HepG2 (cell line): ENCODE measurements around the gene AP2B1. TPM values are rescaled to one million over a fixed set of nuclear protein-coding genes. Genes with fewer than 3 reads are reported as not detected.

Experiments used
- ARID5B ChIP-seq: IDR thresholded peaks from 2 replicates; pipeline ENCODE4 v1.4.0; 2020; ENCODE audit warnings: mild to moderate bottlenecking, missing genetic modification reagents
- GTF3A ChIP-seq: sonication (generic); formaldehyde crosslinking; conservative IDR thresholded peaks from 2 replicates; pipeline ENCODE4 v1.4.0; 2020; ENCODE audit warnings: mild to moderate bottlenecking, missing genetic modification reagents
- HNRNPH1 ChIP-seq: fragments of 200-400 bp; formaldehyde crosslinking; optimal IDR thresholded peaks from 2 replicates; pipeline ENCODE3; 2017; ENCODE audit warnings: mild to moderate bottlenecking, low read depth, low read length
- MAFF ChIP-seq: IDR thresholded peaks from 2 replicates; pipeline ENCODE4 v1.6.1; 2011; ENCODE audit warnings: low read depth, low read length, improper control_type of control experiment
- MAFG ChIP-seq: sonication (generic); formaldehyde crosslinking; IDR thresholded peaks from 2 replicates; pipeline ENCODE4 v1.5.1; 2020; ENCODE audit warnings: mild to moderate bottlenecking, missing genetic modification reagents
- MBD4 ChIP-seq: IDR thresholded peaks from 2 replicates; pipeline ENCODE4 v1.6.1; 2012; ENCODE audit warnings: low read length, inconsistent platforms, borderline replicate concordance
- PATZ1 ChIP-seq: sonication (generic); formaldehyde crosslinking; IDR thresholded peaks from 2 replicates; pipeline ENCODE4 v1.4.0; 2020; ENCODE audit warnings: missing genetic modification reagents
- RAD21 ChIP-seq: fragments of 450-650 bp; formaldehyde crosslinking; IDR thresholded peaks from 2 replicates; pipeline ENCODE4 v1.5.0; 2020; ENCODE audit warnings: mild to moderate bottlenecking
- SMC3 ChIP-seq: IDR thresholded peaks from 2 replicates; pipeline ENCODE4 v1.6.1; 2011; ENCODE audit warnings: low read length, improper control_type of control experiment
- STAG1 ChIP-seq: sonication (generic); formaldehyde crosslinking; IDR thresholded peaks from 2 replicates; pipeline ENCODE4 v1.4.0; 2020; ENCODE audit warnings: missing genetic modification reagents
- TBX3 ChIP-seq: fragments of 450-650 bp; IDR thresholded peaks from 2 replicates; pipeline ENCODE4 v1.6.1; 2017; ENCODE audit warnings: antibody characterized with exemption, mild to moderate bottlenecking, inconsistent platforms, borderline replicate concordance
- TEAD3 ChIP-seq: optimal IDR thresholded peaks from 2 replicates; pipeline ENCODE3; 2016; ENCODE audit warnings: borderline replicate concordance
- ZNF230 ChIP-seq: sonication (generic); formaldehyde crosslinking; IDR thresholded peaks from 2 replicates; pipeline ENCODE4 v1.4.0; 2020; ENCODE audit warnings: mild to moderate bottlenecking, missing genetic modification reagents
- polyA plus RNA-seq, 8 experiments: library from polyadenylated mRNA; depleted of rRNA in 3 of 8; stranded (reverse) in 7 of 8; unstranded in 1 of 8; fragments of >200 nt; fragmentation: Illumina TruSeq in 4 of 8; extraction: Trizol in 4 of 8; gene quantifications; 2 replicates each; pipeline versions ENCODE4 v1.2.1 to v1.2.3, GENCODE V29; 2011 to 2016; ENCODE audit warnings: low read depth in 4 of 8, missing spikeins in 1 of 8, mixed read lengths in 1 of 8; ENCODE audit not compliant: insufficient read depth in 1 of 8
- total RNA-seq, 5 experiments: library from RNA; depleted of rRNA; stranded (reverse); fragments of >200 nt; fragmentation: Illumina TruSeq; extraction: Trizol; gene quantifications; 2 replicates each; pipeline ENCODE4 v1.2.3, GENCODE V29; 2016; ENCODE audit warnings: low read depth in 1 of 5

Gene AP2B1
- total and polyA plus RNA-seq, 2 of the 13 experiments (the other 11 are each of a cell fraction or from before 2014, with no cell fraction given): 23.8 to 71.3 TPM

GRCh38 chr17:35747540-35748017 lies 160.5 kb downstream of the AP2B1 start (continued):
- TF ChIP-seq GTF3A (CRISPR knock-in tag) (0 out of 2 replicates have a peak, but pooled peaks have one; percentile 37), HNRNPH1 (no peak), MAFG (CRISPR knock-in tag) (no peak), TEAD3 (CRISPR knock-in tag) (peak; percentile 45), TBX3 (no peak), ARID5B (CRISPR knock-in tag) (no peak), SMC3 (peak; percentile 86), MAFF (0 out of 2 replicates have a peak, but pooled peaks have one; percentile 20), STAG1 (CRISPR knock-in tag) (peak; percentile 95), RAD21 (CRISPR knock-in tag) (peak; percentile 91), MBD4 (no peak), ZNF230 (CRISPR knock-in tag) (0 out of 2 replicates have a peak, but pooled peaks have one; percentile 40), PATZ1 (CRISPR knock-in tag) (peak; percentile 28; the same call in 1 of the 2 replicates)
